Stimulated activated CD4-positive, alpha-beta T cell treated with anti-CD3 and anti-CD28 coated beads, Interleukin-2, amount 100 ng/mL, for 4 hours (primary cell): Measurements from ENCODE around the gene CALML5.

Source experiments
- DNase-seq: peaks from one replicate; pipeline ENCODE4 v3.0.0-alpha.2; 2020; ENCODE audit warnings: low read depth

The CALML5 gene

DNA sequence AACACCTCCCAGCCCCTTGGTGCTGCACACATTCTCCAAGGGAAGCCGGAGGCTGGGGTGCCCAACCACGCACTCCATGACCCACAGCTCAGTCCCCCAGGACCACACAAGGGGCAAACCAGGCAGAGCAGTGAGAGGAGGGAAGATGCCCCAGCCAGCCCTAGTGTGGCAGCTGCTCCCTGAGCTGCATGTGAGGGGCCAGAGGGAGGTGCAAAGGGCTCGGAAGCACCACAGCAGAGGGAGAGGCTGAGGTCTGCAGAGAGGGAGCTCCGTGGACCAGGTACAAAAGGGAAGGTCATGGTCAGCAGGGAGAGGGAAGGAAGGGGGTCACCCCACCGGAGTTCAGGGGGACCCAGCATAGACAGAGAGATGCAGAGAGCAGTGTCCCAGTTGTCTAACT, 1.5 kb upstream of the CALML5 start:
- DNase-seq = no peak

GRCh38 chr10:5500162-5500670, 846 bp upstream of the CALML5 start:
- DNase-seq = no peak

- no peak for DNase-seq
Measured at GRCh38 chr10:5498791-5499492, 428 bp downstream of the CALML5 start.

DNA sequence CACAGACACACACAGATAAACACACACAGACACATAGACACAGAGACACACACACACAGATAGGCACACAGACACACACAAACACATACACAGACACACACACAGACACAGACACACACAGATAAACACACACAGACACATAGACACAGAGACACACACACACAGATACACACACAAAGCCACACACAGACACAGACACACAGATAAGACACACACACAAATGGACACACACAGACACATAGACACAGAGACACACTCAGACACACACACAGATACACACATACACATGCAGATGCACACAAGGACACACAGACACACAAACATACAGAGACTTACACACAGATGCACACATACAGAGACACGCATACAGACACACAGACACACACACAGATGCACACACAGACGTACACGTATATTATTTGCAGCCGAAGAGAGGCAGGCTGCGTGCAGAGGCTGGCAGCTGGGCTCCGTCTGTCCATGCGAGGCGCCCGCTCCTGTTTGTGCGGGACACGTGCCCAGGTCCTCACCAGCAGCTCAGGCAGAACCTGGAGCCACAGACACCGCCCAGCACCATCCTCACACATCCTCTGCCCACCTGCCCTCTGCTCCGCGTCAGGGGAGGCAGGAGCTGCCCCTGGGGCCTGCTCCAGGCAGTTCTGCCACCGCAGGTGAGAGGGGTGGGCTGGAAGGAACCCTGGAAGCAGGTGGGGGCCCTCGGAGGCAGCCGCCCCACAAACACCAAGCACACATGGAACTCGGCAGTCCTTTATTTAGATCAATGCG, 1.2 kb downstream of the CALML5 start:
- no peak for DNase-seq

DNA sequence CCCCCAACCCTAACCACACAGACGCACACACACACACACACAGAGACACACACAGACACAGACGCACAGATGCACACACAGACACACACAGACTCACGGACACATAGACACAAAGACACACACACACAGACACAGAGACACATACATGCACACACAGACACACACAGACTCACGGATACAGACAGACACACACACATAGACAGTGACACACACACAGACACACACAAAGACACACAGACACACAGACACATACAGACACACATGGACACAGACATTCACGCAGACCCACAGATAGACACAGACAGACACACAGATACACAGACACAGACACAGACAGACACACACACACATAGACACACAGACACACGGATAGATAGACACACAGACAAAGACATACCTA, 2.1 kb downstream of the CALML5 start:
- no peak for DNase-seq

DNA sequence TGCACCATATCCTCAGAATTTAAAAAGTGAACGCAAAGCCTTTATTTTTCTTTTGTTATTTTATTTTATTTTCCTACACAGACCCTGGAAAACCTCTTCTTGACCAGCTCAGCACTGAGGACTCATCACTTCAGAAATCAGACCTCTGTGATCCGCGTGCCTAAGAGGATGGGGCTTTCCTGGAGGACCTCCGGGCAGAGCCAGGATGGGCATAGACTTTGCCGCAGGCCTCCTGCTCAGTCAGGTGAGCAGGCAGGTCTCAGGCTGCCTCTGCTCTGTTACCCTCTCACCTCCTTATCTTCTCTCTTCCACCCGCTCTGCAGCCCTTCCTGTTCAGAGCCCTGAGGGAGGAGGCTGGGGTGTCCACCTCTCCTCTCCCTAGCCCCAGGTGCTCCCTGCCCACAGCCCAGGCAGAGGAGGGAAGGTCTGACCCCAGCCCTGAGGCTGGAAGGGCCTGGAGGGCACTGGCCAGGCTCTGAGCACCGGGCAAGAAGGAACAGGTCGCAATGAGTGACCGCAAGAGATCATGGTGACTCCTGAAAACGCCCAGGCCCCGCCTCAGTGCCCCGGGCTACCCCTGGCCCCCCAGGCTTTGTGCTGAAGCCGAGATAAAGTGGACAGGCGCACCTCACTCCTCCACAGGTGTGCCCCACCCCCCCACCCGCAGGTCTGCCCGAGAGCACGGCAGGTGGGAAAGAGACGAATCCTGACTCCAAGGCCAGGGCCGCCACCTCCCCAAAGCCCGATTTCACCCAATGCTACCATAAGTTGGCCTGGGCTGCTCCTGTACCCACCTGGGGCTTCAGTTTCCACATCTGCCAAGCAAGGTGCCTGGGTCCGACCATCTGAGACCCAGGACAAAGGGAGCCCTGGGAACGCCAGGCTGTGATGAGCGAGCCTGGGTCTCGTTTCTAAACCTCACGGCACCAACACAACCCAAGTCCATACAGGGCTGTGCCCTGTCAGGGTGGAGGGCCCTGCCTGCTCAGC, 2.8 kb downstream of the CALML5 start:
- DNase-seq = no peak

DNA sequence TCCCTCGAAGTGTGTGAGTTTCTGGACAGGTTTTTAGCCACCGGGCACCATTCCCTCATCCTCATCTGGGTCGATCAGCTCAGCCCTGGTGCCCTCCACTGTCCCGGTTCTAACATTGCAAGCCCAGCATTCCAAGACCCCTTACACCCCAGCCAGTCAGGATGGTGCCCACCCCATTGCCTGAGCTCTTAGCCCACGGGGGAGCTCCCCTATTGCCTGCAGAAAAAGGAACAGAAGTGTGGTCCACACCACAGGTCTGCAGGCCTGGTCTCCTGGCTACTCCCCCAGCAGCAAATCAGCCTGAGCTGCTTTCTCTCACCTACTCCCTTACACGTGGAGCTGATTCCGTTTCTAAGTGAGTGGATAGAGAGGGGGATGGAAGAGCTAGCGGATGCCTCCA, 4.8 kb downstream of the CALML5 start:
- no peak for DNase-seq

DNA sequence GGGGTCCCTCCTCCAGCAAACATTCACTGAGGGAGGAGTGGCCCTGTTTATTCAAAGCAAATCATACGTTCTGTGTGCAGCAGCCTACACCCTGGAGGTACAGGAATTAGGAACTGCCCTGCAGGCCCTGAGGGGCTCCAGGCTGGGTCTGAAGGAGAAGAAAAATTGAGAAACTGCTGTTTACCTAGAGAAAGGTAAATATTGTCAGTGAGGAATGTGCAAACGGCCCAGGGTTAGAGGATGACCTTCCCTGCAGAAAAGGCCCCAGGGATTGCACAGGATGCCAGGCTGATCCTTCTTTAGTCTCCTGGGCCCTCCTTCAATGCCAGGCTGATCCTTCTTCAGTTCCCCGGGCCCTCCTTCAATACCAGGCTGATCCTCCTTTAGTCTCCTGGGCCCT, 5.7 kb downstream of the CALML5 start:
- DNase-seq = no peak

GRCh38 chr10:5492929-5493576, 6.3 kb downstream of the CALML5 start:
- no peak for DNase-seq

- no peak for DNase-seq
Measured at GRCh38 chr10:5492322-5492855, 7.0 kb downstream of the CALML5 start.

DNA sequence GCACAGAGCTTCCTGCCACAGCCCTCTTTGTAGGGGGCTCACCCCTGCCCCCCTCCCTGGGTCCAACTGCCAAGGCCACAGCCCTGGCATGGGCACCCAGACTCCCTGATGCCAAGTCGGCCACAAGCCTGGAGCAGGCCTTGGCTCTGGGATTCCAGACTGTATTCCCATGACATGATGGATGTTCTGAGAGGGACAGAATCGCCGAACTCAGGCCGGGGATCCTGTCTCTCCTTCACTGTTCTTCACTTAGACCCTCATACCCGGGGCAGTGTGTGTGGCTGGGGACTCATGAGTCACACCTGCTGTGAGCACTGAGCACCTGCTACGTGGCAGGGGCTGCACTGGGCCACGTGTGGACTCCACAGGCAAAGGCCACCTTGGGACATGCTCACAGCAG, 7.9 kb downstream of the CALML5 start:
- DNase-seq = no peak

DNA sequence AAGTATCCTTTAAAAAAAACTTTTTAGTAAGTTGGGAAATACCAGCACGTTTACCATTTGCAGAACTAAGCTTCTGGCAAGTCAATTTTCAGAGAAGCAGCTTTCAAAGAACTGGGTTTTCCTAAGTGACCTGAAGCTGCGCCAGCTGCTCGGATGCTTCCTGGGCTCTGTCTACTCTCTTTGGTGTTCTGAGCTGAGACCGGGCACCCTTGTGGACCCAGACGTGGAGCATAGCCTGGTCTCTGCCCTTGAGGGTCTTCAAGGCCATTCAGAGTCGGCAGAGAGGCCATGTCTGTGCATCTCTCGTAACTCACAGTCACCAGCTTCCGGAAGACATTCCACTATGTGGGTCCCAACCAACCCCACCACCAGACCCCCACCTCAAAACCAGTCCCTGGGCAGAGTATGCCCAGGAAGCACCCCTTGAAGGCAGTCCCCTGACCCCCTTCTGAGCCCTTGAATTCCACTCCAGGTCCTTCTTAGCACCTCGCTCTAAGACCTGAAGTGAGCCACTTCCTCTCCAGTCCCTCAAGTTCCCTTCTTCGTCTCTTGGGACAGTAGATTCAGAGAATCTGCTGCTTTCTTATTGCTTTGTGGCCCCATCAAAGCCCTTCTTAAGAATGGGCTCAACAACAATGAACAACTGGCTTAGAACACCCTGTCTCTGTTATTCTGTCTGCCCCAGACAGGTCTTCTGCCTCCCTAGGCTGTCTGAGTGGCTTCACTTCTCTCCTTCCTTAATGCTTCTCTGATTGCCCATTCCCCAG, 8.5 kb downstream of the CALML5 start:
- DNase-seq = no peak

DNA sequence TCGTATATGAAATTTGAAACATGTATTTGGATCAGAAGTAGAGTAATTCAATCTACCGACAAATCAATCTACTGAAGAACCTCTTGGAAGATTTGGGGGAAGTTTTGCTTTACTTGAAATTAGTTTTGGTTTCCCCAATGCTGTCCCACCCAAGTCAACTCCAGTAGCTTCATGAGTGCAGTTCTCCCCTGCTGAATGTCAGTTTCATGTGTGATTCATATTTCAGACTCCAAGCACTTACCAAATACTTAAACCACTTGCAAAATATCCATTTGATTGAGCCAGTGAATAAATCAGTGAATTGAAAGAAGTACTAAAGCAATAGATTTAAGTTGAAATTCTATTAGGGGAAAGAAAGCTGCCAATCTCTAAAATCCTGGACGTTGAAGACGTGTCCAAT, 9.3 kb downstream of the CALML5 start:
- DNase-seq = no peak

DNA sequence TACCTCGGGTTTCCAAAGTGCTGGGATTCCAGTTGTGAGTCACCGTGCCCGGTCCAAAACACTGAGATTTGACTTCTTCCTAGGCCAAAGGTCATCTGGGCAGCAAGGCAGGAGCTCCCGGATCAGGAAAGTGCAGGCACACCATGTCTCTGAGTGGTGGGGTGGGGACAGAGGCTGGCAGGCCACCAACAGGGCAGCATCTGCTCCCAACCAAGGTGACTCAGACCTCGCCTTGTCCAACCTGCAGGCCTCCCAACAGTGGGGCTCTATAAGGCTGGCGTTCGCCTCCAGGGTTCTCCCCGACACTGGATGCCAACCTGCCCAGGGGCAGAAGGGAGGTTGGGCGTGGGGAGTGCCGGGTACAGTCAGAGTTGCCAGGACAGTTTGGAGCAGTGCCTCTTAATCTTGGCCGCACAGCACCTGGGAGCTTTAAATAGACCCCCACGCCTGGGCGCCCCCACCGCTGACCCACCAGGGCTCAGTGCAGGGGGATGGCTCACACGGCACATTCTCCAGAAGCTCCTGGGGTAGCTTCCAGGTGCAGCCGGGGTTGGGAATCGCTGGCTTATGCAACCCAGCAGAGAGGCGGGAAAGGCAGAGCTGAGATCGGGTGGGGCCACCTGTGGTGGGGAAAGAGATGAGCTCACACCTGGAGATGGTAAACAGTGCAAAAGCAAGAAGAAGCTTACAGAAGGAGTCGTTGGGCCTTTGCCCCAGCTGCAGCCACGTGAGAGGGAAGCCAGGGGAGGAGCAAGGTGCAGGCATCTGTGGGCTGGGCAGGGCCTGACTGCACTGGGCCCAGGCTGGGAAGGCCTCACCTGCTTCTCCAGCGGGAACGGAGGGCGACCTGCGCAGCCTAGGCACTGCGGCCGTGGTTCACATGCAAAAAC, 10.9 kb downstream of the CALML5 start:
- no peak for DNase-seq

GRCh38 chr10:5486853-5487235, 12.5 kb downstream of the CALML5 start:
- no peak for DNase-seq

DNA sequence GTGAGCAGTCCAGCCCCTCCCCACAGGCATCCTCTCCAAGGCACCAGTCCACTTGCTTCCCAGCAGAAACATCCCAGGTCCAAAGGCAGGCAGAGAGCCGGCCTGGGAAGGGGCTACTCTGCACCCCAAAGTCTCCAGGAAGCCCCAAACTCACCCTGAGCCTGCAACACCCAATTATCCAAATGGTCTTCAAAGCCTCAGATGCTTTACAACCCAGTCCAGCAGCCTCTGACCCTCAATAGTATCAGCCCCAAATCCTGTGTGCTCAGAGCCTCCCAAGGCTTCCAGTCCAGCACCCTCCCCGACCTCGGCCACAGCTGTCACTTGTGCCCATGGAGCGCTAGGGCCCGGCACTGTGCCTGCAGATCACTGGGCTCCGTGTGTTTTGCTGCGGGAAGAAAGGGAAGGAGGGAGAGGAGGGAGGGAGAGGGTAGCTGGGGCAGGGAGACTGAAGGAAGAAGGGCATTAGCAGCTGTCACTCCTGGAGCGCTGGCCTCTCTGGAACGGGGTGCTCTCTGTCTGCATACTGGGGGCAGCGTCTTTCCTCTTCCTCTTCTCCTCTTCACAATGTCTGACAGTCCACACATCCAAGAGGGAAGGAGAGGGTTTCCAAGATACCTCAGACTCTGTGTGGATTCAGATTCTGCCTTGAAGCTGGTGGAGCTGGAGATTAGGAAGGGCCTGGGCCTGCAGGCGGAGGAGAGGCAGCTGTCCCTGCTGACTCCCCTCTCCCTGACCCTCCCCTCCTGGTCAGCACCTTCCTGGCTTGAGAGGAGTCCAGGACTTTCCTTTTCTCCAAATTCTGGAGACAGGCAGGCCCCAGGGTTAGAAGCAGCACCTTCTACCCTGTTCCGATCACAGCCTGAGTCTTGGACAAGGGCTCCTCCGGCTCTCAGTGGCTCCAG, 13.2 kb downstream of the CALML5 start:
- DNase-seq = no peak

GRCh38 chr10:5485290-5485689, 14.1 kb downstream of the CALML5 start:
- DNase-seq = no peak

- DNase-seq = no peak
Measured at GRCh38 chr10:5484205-5484604, 15.2 kb downstream of the CALML5 start.

GRCh38 chr10:5482016-5482415, 17.4 kb downstream of the CALML5 start:
- DNase-seq = no peak
